Endodermal cell (in vitro differentiated cells): ENCODE results near the gene PPP1R12A. TPM values are rescaled to one million over a fixed set of nuclear protein-coding genes. Genes with fewer than 3 reads are reported as not detected.

Source experiments
- DNase-seq: peaks from one replicate; pipeline ENCODE4 v3.0.0-alpha.2; 2017
- H3K27ac ChIP-seq: 2 replicates; pipeline ENCODE4 v1.5.1; 2013; ENCODE audit warnings: mild to moderate bottlenecking, low read depth, low read length, moderate library complexity
- H3K27me3 ChIP-seq: 2 replicates; pipeline ENCODE4 v1.6.1; 2013; ENCODE audit warnings: mild to moderate bottlenecking, low read length, moderate library complexity; ENCODE audit not compliant: insufficient read depth, control insufficient read depth, poor library complexity, severe bottlenecking
- H3K36me3 ChIP-seq: 2 replicates; pipeline ENCODE4 v1.7.0; 2013; ENCODE audit warnings: mild to moderate bottlenecking, low read length, moderate library complexity; ENCODE audit not compliant: control insufficient read depth, insufficient read depth
- H3K4me1 ChIP-seq: one replicate; pipeline ENCODE4 v1.7.0; 2013; ENCODE audit warnings: low read length; ENCODE audit not compliant: control insufficient read depth, insufficient read depth
- H3K4me3 ChIP-seq: 2 replicates; pipeline ENCODE4 v1.5.1; 2013; ENCODE audit warnings: mild to moderate bottlenecking, low read length, moderate library complexity
- H3K9ac ChIP-seq: 2 replicates; pipeline ENCODE4 v1.6.1; 2013; ENCODE audit warnings: mild to moderate bottlenecking, low read length, moderate library complexity; ENCODE audit not compliant: poor library complexity, severe bottlenecking; ENCODE audit errors: extremely low read depth
- H3K9me3 ChIP-seq: 2 replicates; pipeline ENCODE4 v1.6.1; 2013; ENCODE audit warnings: mild to moderate bottlenecking, low read length, moderate library complexity; ENCODE audit not compliant: control insufficient read depth
- H3K27ac Mint-ChIP-seq: 2 replicates; pipeline ENCODE4 v1.8.0; 2020; ENCODE audit warnings: mixed read lengths
- H3K27me3 Mint-ChIP-seq: 2 replicates; pipeline ENCODE4 v1.8.0; 2021; ENCODE audit warnings: mild to moderate bottlenecking, mixed read lengths; ENCODE audit not compliant: insufficient read depth
- H3K36me3 Mint-ChIP-seq: 2 replicates; pipeline ENCODE4 v1.8.0; 2020; ENCODE audit warnings: low read depth, mixed read lengths
- H3K4me1 Mint-ChIP-seq: 2 replicates; pipeline ENCODE4 v1.8.0; 2020; ENCODE audit warnings: mixed read lengths
- H3K4me3 Mint-ChIP-seq: 2 replicates; pipeline ENCODE4 v1.8.0; 2020; ENCODE audit warnings: mild to moderate bottlenecking, moderate library complexity, mixed read lengths
- H3K9me3 Mint-ChIP-seq: 2 replicates; pipeline ENCODE4 v1.8.0; 2020; ENCODE audit warnings: mild to moderate bottlenecking, mixed read lengths
- WGBS, 2 experiments: methylation state at CpG; one replicate each; pipeline versions ENCODE4 v1.1.5 to v1.1.7; 2013; ENCODE audit warnings: missing lambda C conversion rate in 2 of 2, mixed read lengths in 1 of 2; ENCODE audit not compliant: insufficient coverage in 1 of 2, insufficient read length in 1 of 2; 5-methylcytosine and 5-hydroxymethylcytosine counted together
- total RNA-seq, 2 donors: library from RNA; stranded (reverse); fragmentation: NEBNext Ultra II Directional in 1 of 2; extraction: Animal tissue kit (Norgen Biotek cat#: 25700) in 1 of 2; gene quantifications; 2 replicates in 1 of 2; 3 replicates in 1 of 2; pipeline ENCODE4 v1.2.1, GENCODE V29; 2021
- TF ChIP-seq, protein P1 (sequence below): fragments of 200-600 bp; sonication (generic); conservative IDR thresholded peaks from 2 replicates; pipeline ENCODE4 v1.5.0; 2021; ENCODE audit warnings: antibody characterized with exemption, mild to moderate bottlenecking

Gene PPP1R12A
- total RNA-seq, 2 donors from 2014 or later, result 80.0 to 94.7 TPM

DNA sequence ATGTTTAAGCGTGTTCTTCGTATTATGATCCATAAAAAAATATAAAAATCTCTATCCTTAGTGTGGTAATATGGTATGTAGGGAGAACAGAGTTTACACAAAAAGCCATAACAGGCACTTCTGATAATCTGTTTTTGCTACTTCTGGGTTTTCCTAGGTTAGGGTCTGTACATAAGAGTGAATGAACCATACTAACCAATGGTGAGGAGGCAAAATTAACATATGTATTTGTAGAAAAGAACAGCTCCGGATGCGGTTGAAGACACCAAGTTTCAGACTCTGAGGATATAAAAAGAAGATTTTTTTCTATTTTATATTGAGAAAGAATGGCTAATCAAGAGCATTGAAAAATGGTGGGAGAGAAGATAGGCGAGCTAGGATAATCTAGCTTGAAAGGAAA lies 40.2 kb upstream of the PPP1R12A start:
- DNase-seq, result no peak
- Histone ChIP-seq H3K4me3 (no peak overlapping the region), H3K9me3 (no peaks in the 10 kb centered on the region), H3K27me3 (no peaks in the 10 kb centered on the region), H3K9ac (no peak overlapping the region), H3K4me1 (peaks cover 8% of the 10 kb centered on the region), H3K36me3 (no peaks in the 10 kb centered on the region), H3K27ac (no peak overlapping the region)
- Mint-ChIP-seq H3K4me1 (peaks cover 20% of the 10 kb centered on the region), H3K36me3 (no peaks in the 10 kb centered on the region), H3K27me3 (no peaks in the 10 kb centered on the region), H3K9me3 (no peaks in the 10 kb centered on the region), H3K27ac (no peak overlapping the region), H3K4me3 (no peak overlapping the region)
- TF ChIP-seq, protein P1, sequence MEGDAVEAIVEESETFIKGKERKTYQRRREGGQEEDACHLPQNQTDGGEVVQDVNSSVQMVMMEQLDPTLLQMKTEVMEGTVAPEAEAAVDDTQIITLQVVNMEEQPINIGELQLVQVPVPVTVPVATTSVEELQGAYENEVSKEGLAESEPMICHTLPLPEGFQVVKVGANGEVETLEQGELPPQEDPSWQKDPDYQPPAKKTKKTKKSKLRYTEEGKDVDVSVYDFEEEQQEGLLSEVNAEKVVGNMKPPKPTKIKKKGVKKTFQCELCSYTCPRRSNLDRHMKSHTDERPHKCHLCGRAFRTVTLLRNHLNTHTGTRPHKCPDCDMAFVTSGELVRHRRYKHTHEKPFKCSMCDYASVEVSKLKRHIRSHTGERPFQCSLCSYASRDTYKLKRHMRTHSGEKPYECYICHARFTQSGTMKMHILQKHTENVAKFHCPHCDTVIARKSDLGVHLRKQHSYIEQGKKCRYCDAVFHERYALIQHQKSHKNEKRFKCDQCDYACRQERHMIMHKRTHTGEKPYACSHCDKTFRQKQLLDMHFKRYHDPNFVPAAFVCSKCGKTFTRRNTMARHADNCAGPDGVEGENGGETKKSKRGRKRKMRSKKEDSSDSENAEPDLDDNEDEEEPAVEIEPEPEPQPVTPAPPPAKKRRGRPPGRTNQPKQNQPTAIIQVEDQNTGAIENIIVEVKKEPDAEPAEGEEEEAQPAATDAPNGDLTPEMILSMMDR, result no peak
- WGBS, 2 experiments, result 88 to 89% methylated on average over 2 to 3 of the region's 5 CpGs

GRCh38 chr12:79973801-79974200 lies 38.9 kb upstream of the PPP1R12A start:
- Histone ChIP-seq H3K36me3 (no peaks in the 10 kb centered on the region), H3K9me3 (no peaks in the 10 kb centered on the region), H3K27ac (no peak overlapping the region), H3K4me3 (no peak overlapping the region), H3K4me1 (peaks cover 8% of the 10 kb centered on the region), H3K27me3 (no peaks in the 10 kb centered on the region), H3K9ac (no peak overlapping the region)
- Mint-ChIP-seq H3K36me3 (no peaks in the 10 kb centered on the region), H3K27me3 (no peaks in the 10 kb centered on the region), H3K9me3 (no peaks in the 10 kb centered on the region), H3K4me3 (no peak overlapping the region), H3K4me1 (peaks cover 20% of the 10 kb centered on the region), H3K27ac (no peak overlapping the region)
- TF ChIP-seq, protein P1, result no peak
- no peak for DNase-seq
- 86 to 94% methylated on average over 3 to 4 of the region's 4 CpGs for WGBS, 2 experiments

DNA sequence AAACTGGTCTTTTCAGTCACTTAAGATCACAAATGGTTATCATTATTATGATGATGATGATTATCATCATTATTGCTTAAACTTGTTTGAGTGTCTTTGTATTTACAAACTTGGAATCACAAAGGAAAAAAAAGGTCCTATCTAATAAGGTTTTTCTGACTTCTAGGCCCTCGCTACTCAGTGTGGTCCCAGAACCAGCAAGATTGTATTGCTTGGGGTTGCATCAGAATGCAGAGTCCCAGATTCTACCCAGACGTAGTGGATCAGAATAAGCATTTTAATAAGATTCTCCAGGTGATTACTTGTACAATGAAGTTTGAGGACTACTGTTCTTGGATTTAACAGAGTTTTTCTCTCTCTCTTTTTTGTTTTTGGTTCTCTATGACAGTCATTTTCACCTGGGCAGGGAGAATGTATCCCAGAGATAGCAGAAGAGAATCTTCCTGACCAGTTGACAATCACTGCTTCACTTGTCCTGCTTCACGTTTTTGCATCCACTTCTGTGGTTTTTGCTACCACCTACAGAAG lies 29.3 kb upstream of the PPP1R12A start:
- no peak overlapping the region for H3K4me3 Mint-ChIP-seq
- no peaks in the 10 kb centered on the region for H3K27me3 Mint-ChIP-seq
- H3K4me3 ChIP-seq, result no peak overlapping the region
- peaks cover 2% of the 10 kb centered on the region for H3K9me3 Mint-ChIP-seq
- TF ChIP-seq, protein P1, result no peak
- DNase-seq, result no peak
- H3K27ac Mint-ChIP-seq, result no peak overlapping the region
- no peak overlapping the region for H3K9ac ChIP-seq
- no peaks in the 10 kb centered on the region for H3K36me3 Mint-ChIP-seq
- H3K4me1 ChIP-seq, result no peaks in the 10 kb centered on the region
- no peaks in the 10 kb centered on the region for H3K27me3 ChIP-seq
- H3K4me1 Mint-ChIP-seq, result no peaks in the 10 kb centered on the region
- no peak overlapping the region for H3K27ac ChIP-seq
- no peaks in the 10 kb centered on the region for H3K9me3 ChIP-seq
- 82 to 93% methylated on average over 3 of the region's 3 CpGs for WGBS, 2 experiments
- H3K36me3 ChIP-seq, result no peaks in the 10 kb centered on the region
